GM21737 (cell line): ENCODE measurements around the gene CIAO3.
A peak's percentile ranks its signal among the peaks of the same experiment; 100 is the strongest.
"Not testable (repeated sequence)": the region's sequence is repeated elsewhere in the genome, so short reads cannot be mapped to it uniquely, and the experiment has no call there.

ENCODE experiments used
- ATAC-seq: cut with Tn5 transposase; IDR thresholded peaks from one replicate; pipeline ENCODE4 v1.9.1; 2021; ENCODE audit warnings: mild to moderate bottlenecking, moderate library complexity; ENCODE audit not compliant: unreplicated experiment

Gene CIAO3

DNA sequence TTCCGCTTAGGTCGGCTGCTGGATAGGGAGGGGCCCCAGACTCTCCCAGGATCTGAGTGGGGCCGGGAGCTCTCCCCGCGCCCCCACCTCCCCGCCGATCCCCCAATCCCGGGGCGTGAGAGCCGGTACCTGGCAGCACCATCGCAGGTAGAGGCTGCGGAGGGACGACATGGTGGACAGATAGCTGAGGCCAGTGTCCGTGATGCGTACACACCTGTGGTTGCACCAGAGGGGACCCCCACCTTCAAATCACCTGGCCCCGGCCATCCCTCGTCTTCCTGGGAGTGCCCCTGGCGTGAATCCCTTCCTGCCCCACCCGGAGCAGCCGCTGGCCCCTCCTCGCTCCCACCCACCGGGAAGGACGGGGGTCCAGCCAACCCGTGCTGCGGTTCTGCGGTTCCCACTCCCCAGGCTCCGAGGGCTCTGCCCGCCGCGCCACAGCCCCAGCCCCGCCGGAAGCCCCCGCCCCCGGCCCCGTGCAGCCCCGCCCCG is 45.9 kb downstream of the CIAO3 start:
- ATAC-seq, result no peak

DNA sequence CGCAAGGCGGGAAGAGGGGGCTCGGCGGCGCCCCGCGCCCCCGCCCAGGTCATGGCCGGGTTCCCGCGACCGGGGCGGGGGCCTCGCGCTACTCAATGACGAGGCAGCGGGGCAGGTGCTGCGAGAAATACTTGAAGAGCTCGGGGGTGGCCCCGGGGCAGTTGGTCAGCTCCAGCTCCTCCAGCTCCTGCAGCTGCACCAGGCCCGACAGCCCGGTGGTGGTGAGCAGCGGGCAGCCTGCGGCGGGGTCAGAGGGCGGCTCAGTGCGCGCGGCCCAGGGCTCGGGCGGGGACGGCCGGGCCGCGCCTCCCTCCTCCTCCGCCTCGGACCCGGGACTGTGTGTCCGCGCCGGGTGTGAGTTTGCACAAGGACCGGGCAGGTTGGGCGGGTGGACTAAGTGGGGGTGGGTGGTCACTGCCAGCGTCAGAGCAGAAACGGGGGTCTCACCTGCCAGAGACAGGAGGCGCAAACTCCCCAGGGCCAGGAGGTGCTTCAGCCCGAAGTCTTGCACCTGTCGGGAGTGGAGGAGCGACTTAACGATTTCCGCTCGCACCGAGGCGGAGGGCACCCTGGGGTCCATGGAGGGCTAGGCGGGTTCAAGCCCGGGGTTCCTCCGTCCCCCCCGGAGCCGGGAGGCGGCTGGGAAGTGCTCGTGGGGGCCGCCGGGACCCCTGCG is 46.5 kb downstream of the CIAO3 start:
- no peak for ATAC-seq

DNA sequence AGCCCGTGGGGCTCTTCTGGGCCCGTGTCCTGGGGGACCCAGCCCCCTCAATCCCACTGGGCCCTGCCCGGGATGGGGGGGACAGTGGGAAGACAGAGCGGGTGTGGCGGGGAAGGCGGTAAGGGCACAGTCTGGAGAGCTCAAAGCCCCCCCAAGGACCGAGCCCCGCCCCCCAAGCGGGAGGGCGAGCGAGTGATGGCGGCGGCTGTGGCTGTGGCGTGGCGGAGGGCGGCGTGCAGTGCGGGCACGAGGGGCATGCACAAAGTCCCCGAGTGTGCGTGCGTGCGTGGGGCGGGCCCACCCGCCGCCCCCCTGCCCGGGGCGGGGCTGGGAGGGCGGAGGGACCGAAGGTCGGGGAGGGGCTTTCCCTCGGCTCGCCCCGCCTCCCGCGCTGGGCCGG is 47.0 kb downstream of the CIAO3 start:
- ATAC-seq, result no peak

DNA sequence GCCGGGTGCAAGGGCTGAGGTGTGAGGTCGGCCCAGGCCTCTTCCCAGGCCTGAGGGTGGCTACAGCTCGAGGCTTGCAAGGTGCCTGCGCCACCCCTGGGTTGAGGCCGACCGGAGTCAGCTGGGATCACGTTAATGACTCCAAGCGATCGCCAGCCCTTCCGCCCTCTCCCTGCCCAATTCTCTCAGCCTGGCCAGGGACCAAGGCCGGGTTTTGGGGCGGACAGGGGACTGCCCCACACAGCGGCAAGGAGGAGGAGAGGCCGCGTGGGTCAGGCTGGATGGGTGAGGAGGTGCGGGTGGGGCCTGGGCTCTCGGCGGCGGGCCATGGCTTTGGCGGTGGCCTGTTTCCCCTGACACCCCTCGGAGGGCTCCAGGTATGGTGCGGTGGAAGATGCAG is 47.4 kb downstream of the CIAO3 start:
- no peak for ATAC-seq

DNA sequence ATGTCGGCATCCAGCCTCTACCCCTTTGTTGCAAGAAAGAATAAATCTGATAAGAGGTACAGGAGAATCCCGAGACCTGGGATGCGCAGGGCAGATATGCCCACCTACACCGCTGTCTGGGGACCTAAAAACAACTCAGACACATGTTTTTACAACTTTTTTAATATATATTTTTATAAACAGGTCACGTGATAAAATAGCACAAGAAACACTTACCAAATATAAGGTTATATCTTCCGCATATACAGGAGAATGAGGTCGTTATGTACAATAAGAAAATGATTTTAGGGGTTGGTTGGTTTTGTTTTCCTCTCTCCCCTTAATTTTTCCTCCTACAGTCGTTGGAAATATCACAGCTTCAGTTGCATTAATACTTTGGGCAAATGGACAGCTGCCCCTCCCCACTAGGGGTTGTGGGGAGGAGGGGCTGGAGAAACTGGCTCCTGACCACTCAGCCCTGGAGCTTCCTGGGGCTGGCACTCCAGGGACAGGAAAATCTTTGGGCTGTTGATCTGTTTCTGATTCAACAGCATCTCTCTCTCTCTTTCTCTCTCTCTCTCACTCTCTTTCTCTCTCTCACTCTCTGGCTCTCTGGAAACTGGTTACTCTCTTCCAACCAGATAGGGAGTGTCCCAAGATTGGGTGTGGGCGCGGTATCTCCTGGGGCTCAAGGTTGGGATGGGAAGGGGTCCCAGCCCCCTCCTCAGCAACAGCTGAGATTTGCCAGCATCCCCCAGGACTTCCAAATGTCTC is 48.3 kb downstream of the CIAO3 start:
- ATAC-seq, result no peak

DNA sequence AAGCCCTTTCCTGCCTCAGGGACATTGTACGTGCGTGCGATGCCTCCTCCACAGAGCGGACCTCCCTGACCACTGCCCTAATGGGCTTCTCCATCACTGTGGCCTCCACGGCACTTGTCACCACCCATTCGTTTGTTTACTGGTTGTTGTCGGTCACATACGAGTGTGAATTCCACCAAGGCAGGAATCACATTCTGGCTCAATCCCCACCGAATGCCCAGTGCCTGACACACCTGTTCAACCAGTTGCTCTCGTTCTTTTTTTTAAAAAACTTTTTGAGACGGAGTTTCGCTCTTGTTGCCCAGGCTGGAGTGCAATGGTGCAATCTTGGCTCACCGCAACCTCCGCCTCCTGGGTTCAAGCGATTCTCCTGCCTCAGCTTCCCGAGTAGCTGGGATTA is 49.6 kb downstream of the CIAO3 start:
- ATAC-seq, result not testable (repeated sequence)

GRCh38 chr16:689175-689897 is 51.5 kb downstream of the CIAO3 start:
- no peak for ATAC-seq

GRCh38 chr16:687499-687898 is 53.3 kb downstream of the CIAO3 start:
- no peak for ATAC-seq

DNA sequence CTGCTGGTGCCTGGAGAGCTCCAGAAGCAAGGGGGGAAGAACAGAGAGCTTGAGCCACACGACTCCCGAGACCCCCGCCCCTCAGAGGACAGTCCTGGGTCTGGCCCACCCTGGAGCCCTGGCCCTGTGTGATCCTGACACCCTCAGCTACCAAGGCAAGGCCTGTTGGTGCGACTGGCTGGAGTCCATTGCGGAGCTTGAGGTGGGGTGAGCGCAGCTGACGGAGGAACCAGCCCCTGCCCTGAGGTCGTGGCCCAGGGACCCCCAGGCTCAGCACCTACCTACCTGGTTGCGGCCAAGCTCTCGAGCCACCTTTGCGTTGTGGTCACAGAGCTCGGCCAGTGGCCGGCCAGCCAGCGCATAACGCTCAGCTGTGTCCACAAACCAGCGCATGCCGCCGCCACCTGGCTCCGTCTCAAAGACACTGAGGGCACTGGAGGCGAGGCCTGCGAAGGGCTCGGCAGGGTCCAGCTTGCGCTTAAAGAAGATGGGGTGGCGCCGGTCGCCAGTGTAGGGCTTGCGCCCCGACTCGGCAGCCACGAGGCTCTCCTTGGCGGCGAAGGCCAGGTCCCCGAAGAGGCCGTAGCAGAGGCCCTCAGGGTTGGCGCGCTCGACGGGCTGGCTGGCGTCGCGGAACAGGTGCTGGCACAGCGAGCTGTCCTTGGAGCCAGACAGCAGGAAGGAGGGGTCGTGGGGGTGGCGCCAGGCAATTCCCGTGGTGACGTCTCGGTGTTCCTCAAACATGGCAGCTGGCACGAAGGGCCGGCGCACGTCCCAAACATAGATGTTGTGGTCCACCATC is 54.1 kb downstream of the CIAO3 start:
- no peak for ATAC-seq

DNA sequence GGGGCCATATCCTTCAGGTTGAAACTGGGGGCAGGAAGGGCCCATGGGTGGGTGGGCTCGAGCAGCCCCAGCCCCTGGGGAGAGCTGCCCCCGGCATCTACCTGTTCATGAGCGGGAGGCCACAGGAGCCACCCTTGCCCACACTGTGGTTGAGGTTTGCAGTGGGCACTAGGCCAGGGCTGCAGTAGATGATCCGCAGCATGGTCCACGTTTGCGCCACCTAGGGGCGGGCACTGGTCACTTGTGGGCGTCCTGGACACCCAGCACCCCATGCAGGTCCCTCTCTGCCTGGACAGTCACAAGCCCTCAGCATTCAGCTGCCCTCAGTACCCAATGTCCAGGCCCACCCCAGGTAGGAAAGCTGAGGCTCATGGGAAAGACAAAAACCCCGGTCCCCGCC is 54.8 kb downstream of the CIAO3 start:
- ATAC-seq, result no peak

- ATAC-seq, result no peak
These were observed 55.7 kb downstream of the CIAO3 start for GRCh38 chr16:684961-685696.

- peak; percentile 46 for ATAC-seq
These were observed 56.6 kb downstream of the CIAO3 start, which contains the start of gene JMJD8 for GRCh38 chr16:684071-684794. Gene JMJD8 (minus strand): TSS chr16:684334. CDS start chr16:684319, 15 bp downstream.

DNA sequence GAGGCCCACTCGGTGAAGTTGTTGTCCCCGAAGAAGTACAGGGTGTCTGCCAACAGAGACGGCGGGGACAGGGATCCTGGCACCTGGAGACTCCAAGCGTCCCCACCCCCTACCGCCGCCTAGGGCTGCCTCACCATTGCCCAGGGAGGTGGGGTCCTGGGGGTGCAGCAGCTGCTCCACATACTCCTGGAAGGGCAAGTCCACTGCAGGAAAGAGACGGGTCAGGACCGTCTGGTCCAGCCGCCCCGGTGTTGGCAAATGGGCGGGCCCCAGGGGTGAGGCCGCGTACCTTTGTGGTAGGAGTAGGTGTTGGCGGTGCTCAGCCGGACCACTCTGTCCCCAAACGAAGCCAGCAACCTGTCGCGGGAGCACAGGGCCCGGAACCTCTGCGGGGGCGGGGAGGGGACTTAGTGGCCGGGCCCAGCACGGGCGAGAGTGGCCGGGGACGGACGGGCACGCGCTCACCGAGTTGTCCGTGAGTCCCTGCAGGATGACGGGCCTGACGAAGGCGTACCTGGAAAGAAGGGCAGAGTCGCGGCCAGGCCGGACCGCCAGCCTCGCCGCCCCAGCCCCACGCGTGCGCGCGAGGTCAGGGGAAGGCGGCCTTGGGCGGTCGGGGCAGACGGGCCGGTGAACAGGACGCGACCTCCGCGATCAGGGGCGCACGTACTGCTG is 57.3 kb downstream of the CIAO3 start:
- peak; percentile 0 for ATAC-seq

GRCh38 chr16:682493-683395 is 58.1 kb downstream of the CIAO3 start:
- no peak for ATAC-seq

DNA sequence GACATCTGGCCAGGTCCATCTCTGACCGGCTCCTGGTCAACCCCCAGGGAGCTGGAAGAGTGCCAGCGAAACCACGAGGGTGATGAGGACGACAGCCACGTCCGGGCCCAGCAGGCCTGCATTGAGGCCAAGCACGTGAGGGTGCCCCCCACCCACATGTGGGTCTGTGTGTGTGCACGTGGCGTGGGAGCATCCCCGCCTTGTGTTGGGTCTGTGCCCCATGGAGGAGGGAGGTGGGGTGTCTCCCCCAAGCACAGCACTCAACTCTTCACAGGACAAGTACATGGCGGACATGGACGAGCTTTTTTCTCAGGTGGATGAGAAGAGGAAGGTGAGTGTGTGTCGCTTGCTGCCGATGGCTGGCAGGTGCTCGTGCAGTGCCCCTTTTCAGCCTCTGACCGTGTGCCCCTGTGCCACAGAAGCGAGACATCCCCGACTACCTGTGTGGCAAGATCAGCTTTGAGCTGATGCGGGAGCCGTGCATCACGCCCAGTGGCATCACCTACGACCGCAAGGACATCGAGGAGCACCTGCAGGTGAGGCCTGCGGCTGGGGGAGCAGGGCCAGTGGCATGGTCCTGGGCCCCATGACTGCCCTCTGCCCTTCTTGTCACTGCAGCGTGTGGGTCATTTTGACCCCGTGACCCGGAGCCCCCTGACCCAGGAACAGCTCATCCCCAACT is 58.9 kb downstream of the CIAO3 start:
- no peak for ATAC-seq

GRCh38 chr16:680967-681745 is 59.6 kb downstream of the CIAO3 start:
- no peak for ATAC-seq

- no peak for ATAC-seq
These were observed 60.2 kb downstream of the CIAO3 start for GRCh38 chr16:680625-680945.
